HepG2 (cell line): ENCODE data around the gene LDLRAP1. TPM values are rescaled to one million over a fixed set of nuclear protein-coding genes. Genes with fewer than 3 reads are reported as not detected.

Experiments
- ARNT2 ChIP-seq: sonication (generic); formaldehyde crosslinking; IDR thresholded peaks from 2 replicates; pipeline ENCODE4 v1.8.0; 2022; ENCODE audit warnings: mild to moderate bottlenecking, low read depth, missing genetic modification reagents, moderate library complexity
- IKZF4 ChIP-seq: sonication (generic); formaldehyde crosslinking; IDR thresholded peaks from 2 replicates; pipeline ENCODE4 v1.5.1; 2020; ENCODE audit warnings: borderline replicate concordance, mild to moderate bottlenecking, low read depth, missing genetic modification reagents; ENCODE audit errors: not compliant biosample characterization
- JUN ChIP-seq: sonication (generic); formaldehyde crosslinking; IDR thresholded peaks from 2 replicates; pipeline ENCODE4 v1.4.0; 2020; ENCODE audit warnings: mild to moderate bottlenecking, missing genetic modification reagents
- MEIS1 ChIP-seq: sonication (generic); formaldehyde crosslinking; IDR thresholded peaks from 2 replicates; pipeline ENCODE4 v1.9.0; 2021; ENCODE audit warnings: mild to moderate bottlenecking, missing genetic modification reagents, moderate library complexity, borderline replicate concordance
- MYNN ChIP-seq: sonication (generic); formaldehyde crosslinking; IDR thresholded peaks from 2 replicates; pipeline ENCODE4 v1.4.0; 2020; ENCODE audit warnings: mild to moderate bottlenecking, low read depth, missing genetic modification reagents
- SRF ChIP-seq: IDR thresholded peaks from 2 replicates; pipeline ENCODE4 v1.6.1; 2011; ENCODE audit warnings: mild to moderate bottlenecking, low read depth, low read length, moderate library complexity
- XRCC5 ChIP-seq: fragments of 200-400 bp; formaldehyde crosslinking; optimal IDR thresholded peaks from 2 replicates; pipeline ENCODE3; 2017; ENCODE audit warnings: mild to moderate bottlenecking, low read length
- ZNF329 ChIP-seq: sonication (generic); formaldehyde crosslinking; IDR thresholded peaks from 2 replicates; pipeline ENCODE4 v1.9.0; 2021; ENCODE audit warnings: low read depth, mild to moderate bottlenecking, missing genetic modification reagents
- ZNF367 ChIP-seq: sonication (generic); formaldehyde crosslinking; IDR thresholded peaks from 2 replicates; pipeline ENCODE4 v1.4.0; 2020; ENCODE audit warnings: missing genetic modification reagents, borderline replicate concordance
- ZNF672 ChIP-seq: sonication (generic); formaldehyde crosslinking; IDR thresholded peaks from 2 replicates; pipeline ENCODE4 v1.8.1; 2022; ENCODE audit warnings: missing genetic modification reagents
- polyA plus RNA-seq, 8 experiments: library from polyadenylated mRNA; depleted of rRNA in 3 of 8; stranded (reverse) in 7 of 8; unstranded in 1 of 8; fragments of >200 nt; fragmentation: Illumina TruSeq in 4 of 8; extraction: Trizol in 4 of 8; gene quantifications; 2 replicates each; pipeline versions ENCODE4 v1.2.1 to v1.2.3, GENCODE V29; 2011 to 2016; ENCODE audit warnings: low read depth in 4 of 8, missing spikeins in 1 of 8, mixed read lengths in 1 of 8; ENCODE audit not compliant: insufficient read depth in 1 of 8
- total RNA-seq, 5 experiments: library from RNA; depleted of rRNA; stranded (reverse); fragments of >200 nt; fragmentation: Illumina TruSeq; extraction: Trizol; gene quantifications; 2 replicates each; pipeline ENCODE4 v1.2.3, GENCODE V29; 2016; ENCODE audit warnings: low read depth in 1 of 5
- TF ChIP-seq, protein P1 (sequence below): sonication (generic); formaldehyde crosslinking; IDR thresholded peaks from 2 replicates; pipeline ENCODE4 v1.4.0; 2020; ENCODE audit warnings: missing genetic modification reagents
- TF ChIP-seq, protein P2 (sequence below): sonication (generic); formaldehyde crosslinking; IDR thresholded peaks from 2 replicates; pipeline ENCODE4 v1.8.0; 2022; ENCODE audit warnings: mild to moderate bottlenecking, missing genetic modification reagents, borderline replicate concordance
- TF ChIP-seq, protein P3 (sequence below): sonication (generic); formaldehyde crosslinking; IDR thresholded peaks from 2 replicates; pipeline ENCODE4 v1.4.0; 2020; ENCODE audit warnings: missing genetic modification reagents; ENCODE audit errors: not compliant biosample characterization
- TF ChIP-seq, protein P4 (sequence below): sonication (generic); formaldehyde crosslinking; IDR thresholded peaks from 2 replicates; pipeline ENCODE4 v1.8.0; 2022; ENCODE audit warnings: missing genetic modification reagents, mild to moderate bottlenecking, moderate library complexity, borderline replicate concordance
- TF ChIP-seq, protein P5 (sequence below): sonication (generic); formaldehyde crosslinking; IDR thresholded peaks from 2 replicates; pipeline ENCODE4 v1.4.0; 2020; ENCODE audit warnings: mild to moderate bottlenecking, missing genetic modification reagents
- TF ChIP-seq, protein P6 (sequence below): sonication (generic); formaldehyde crosslinking; IDR thresholded peaks from 2 replicates; pipeline ENCODE4 v1.9.0; 2021; ENCODE audit warnings: missing genetic modification reagents, borderline replicate concordance

LDLRAP1 gene
- total and polyA plus RNA-seq, 2 of the 13 experiments (the other 11 are each of a cell fraction or from before 2014, with no cell fraction given): 7.2 to 12.1 TPM

DNA sequence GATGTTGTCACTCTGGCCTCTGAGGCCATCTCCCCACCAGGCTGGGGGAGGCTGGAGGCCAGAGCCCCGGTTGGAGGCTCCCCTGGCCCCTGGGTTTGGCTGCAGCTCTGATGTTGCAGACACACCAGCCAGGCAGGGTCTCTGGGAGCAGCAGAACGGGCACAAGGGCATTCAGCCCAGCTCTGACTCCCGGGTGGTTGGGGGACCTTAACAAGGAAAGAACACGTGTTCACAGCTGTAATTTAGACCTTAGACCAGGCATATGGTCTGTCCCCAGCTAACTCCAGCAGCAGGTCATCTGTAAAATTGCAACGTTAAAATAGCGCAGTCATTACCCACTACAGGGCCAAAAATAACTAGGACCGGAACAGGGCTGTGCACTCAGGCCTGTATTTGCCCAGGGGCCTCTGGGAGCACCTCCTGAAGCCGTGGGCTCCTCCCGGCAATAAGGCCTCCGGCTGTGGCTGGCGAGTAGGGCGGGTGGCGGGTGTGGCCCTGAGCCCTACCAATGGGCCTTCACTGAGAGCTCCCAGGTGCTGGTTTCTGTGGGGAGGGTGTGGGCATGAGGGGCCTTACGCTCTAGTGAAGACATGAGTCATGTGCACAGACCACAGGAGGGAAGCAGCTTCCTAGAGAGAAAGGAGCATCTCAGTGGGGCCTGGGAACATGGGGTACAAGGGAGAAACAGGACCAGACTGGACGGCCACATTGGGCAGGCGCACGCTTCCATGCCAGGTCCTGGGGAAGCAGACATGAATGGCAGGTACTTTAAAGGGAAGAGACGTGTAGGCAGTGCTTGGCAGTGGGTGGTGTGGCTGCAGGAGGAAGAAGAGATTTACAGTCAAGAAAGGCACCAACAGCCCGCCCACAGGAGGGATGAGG is 6.1 kb downstream of the LDLRAP1 start (continued):
- TF ChIP-seq, protein P1, sequence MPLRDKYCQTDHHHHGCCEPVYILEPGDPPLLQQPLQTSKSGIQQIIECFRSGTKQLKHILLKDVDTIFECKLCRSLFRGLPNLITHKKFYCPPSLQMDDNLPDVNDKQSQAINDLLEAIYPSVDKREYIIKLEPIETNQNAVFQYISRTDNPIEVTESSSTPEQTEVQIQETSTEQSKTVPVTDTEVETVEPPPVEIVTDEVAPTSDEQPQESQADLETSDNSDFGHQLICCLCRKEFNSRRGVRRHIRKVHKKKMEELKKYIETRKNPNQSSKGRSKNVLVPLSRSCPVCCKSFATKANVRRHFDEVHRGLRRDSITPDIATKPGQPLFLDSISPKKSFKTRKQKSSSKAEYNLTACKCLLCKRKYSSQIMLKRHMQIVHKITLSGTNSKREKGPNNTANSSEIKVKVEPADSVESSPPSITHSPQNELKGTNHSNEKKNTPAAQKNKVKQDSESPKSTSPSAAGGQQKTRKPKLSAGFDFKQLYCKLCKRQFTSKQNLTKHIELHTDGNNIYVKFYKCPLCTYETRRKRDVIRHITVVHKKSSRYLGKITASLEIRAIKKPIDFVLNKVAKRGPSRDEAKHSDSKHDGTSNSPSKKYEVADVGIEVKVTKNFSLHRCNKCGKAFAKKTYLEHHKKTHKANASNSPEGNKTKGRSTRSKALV (CRISPR knock-in tag): no peak
- TF ChIP-seq, protein P2, sequence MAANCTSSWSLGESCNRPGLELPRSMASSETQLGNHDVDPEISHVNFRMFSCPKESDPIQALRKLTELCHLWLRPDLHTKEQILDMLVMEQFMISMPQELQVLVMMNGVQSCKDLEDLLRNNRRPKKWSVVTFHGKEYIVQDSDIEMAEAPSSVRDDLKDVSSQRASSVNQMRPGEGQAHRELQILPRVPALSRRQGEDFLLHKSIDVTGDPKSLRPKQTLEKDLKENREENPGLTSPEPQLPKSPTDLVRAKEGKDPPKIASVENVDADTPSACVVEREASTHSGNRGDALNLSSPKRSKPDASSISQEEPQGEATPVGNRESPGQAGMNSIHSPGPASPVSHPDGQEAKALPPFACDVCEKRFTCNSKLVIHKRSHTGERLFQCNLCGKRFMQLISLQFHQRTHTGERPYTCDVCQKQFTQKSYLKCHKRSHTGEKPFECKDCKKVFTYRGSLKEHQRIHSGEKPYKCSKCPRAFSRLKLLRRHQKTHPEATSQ (CRISPR knock-in tag): no peak
- TF ChIP-seq IKZF4 (CRISPR knock-in tag): no peak
- no peak for TF ChIP-seq ARNT2 (CRISPR knock-in tag)
- TF ChIP-seq MYNN: no peak
- TF ChIP-seq, protein P3, sequence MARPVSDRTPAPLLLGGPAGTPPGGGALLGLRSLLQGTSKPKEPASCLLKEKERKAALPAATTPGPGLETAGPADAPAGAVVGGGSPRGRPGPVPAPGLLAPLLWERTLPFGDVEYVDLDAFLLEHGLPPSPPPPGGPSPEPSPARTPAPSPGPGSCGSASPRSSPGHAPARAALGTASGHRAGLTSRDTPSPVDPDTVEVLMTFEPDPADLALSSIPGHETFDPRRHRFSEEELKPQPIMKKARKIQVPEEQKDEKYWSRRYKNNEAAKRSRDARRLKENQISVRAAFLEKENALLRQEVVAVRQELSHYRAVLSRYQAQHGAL (CRISPR knock-in tag): no peak
- no peak for TF ChIP-seq ZNF329
- TF ChIP-seq, protein P4, sequence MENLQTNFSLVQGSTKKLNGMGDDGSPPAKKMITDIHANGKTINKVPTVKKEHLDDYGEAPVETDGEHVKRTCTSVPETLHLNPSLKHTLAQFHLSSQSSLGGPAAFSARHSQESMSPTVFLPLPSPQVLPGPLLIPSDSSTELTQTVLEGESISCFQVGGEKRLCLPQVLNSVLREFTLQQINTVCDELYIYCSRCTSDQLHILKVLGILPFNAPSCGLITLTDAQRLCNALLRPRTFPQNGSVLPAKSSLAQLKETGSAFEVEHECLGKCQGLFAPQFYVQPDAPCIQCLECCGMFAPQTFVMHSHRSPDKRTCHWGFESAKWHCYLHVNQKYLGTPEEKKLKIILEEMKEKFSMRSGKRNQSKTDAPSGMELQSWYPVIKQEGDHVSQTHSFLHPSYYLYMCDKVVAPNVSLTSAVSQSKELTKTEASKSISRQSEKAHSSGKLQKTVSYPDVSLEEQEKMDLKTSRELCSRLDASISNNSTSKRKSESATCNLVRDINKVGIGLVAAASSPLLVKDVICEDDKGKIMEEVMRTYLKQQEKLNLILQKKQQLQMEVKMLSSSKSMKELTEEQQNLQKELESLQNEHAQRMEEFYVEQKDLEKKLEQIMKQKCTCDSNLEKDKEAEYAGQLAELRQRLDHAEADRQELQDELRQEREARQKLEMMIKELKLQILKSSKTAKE (CRISPR knock-in tag): no peak
- no peak for TF ChIP-seq ZNF672
- TF ChIP-seq, protein P5, sequence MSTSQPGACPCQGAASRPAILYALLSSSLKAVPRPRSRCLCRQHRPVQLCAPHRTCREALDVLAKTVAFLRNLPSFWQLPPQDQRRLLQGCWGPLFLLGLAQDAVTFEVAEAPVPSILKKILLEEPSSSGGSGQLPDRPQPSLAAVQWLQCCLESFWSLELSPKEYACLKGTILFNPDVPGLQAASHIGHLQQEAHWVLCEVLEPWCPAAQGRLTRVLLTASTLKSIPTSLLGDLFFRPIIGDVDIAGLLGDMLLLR (CRISPR knock-in tag): no peak
- no peak for TF ChIP-seq MEIS1 (CRISPR knock-in tag)
- TF ChIP-seq ZNF367 (CRISPR knock-in tag): no peak
- TF ChIP-seq XRCC5: no peak
- TF ChIP-seq, protein P6, sequence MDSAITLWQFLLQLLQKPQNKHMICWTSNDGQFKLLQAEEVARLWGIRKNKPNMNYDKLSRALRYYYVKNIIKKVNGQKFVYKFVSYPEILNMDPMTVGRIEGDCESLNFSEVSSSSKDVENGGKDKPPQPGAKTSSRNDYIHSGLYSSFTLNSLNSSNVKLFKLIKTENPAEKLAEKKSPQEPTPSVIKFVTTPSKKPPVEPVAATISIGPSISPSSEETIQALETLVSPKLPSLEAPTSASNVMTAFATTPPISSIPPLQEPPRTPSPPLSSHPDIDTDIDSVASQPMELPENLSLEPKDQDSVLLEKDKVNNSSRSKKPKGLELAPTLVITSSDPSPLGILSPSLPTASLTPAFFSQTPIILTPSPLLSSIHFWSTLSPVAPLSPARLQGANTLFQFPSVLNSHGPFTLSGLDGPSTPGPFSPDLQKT (CRISPR knock-in tag): no peak
- TF ChIP-seq SRF: no peak
- TF ChIP-seq JUN (CRISPR knock-in tag): no peak
